NCI-H748 (cell line): ENCODE data around the gene MICAL2.

Source experiments
- DNase-seq: peaks from one replicate; lab custom pipeline; 2025; ENCODE audit not compliant: unreplicated experiment; lab: John Stamatoyannopoulos, UW

Gene MICAL2

GRCh38 chr11:12264361-12264760 lies 154.0 kb downstream of the MICAL2 start:
- DNase-seq = no peak

- no peak for DNase-seq
Observed at GRCh38 chr11:12266132-12266531, 155.7 kb downstream of the MICAL2 start.

- no peak for DNase-seq
Observed at GRCh38 chr11:12266943-12267342, 156.6 kb downstream of the MICAL2 start.

- DNase-seq = no peak
Observed at GRCh38 chr11:12267921-12268320, 157.5 kb downstream of the MICAL2 start.

- DNase-seq = no peak
Observed at GRCh38 chr11:12269104-12269441, 158.7 kb downstream of the MICAL2 start.

- DNase-seq = no peak
Observed at GRCh38 chr11:12269446-12270214, 159.2 kb downstream of the MICAL2 start.

- DNase-seq = peak; percentile 38
Observed at GRCh38 chr11:12270215-12270797, 159.9 kb downstream of the MICAL2 start.

GRCh38 chr11:12270817-12271216 lies 160.4 kb downstream of the MICAL2 start:
- no peak for DNase-seq

GRCh38 chr11:12271241-12271640 lies 160.9 kb downstream of the MICAL2 start:
- DNase-seq = peak; percentile 25

GRCh38 chr11:12271826-12272366 lies 161.5 kb downstream of the MICAL2 start:
- DNase-seq = no peak

GRCh38 chr11:12272821-12273617 lies 162.6 kb downstream of the MICAL2 start:
- DNase-seq = no peak

GRCh38 chr11:12273618-12273995 lies 163.2 kb downstream of the MICAL2 start:
- DNase-seq = no peak

GRCh38 chr11:12274056-12274455 lies 163.7 kb downstream of the MICAL2 start:
- DNase-seq = no peak

GRCh38 chr11:12274558-12275197 lies 164.3 kb downstream of the MICAL2 start:
- no peak for DNase-seq

- DNase-seq = no peak
Observed at GRCh38 chr11:12275818-12276217, 165.4 kb downstream of the MICAL2 start.

- peak; percentile 99 for DNase-seq
Observed at GRCh38 chr11:12276356-12276755, 166.0 kb downstream of the MICAL2 start.

GRCh38 chr11:12276831-12277475 lies 166.6 kb downstream of the MICAL2 start:
- peak; percentile 83 for DNase-seq

- DNase-seq = no peak
Observed at GRCh38 chr11:12278766-12279671, 168.6 kb downstream of the MICAL2 start.

GRCh38 chr11:12279672-12280108 lies 169.3 kb downstream of the MICAL2 start:
- DNase-seq = no peak
